Mesothelial cell of epicardium (in vitro differentiated cells): ENCODE results near the gene KCNQ2. TPM values are rescaled to one million over a fixed set of nuclear protein-coding genes. Genes with fewer than 3 reads are reported as not detected.

ENCODE experiments used
- DNase-seq, 2 experiments: peaks; one replicate each; pipeline ENCODE4 v3.0.0; 2021; ENCODE audit warnings: low spot score in 2 of 2; ENCODE audit not compliant: unreplicated experiment in 2 of 2
- H3K27ac Mint-ChIP-seq: 2 replicates; pipeline ENCODE4 v1.8.0; 2021; ENCODE audit warnings: mixed read lengths
- H3K27me3 Mint-ChIP-seq: 2 replicates; pipeline ENCODE4 v1.8.0; 2021; ENCODE audit warnings: low read depth, mixed read lengths
- H3K36me3 Mint-ChIP-seq: 2 replicates; pipeline ENCODE4 v1.8.0; 2021; ENCODE audit warnings: mixed read lengths
- H3K4me1 Mint-ChIP-seq: 2 replicates; pipeline ENCODE4 v1.8.0; 2021; ENCODE audit warnings: mixed read lengths
- H3K4me3 Mint-ChIP-seq: 2 replicates; pipeline ENCODE4 v1.8.0; 2021; ENCODE audit warnings: mild to moderate bottlenecking, moderate library complexity, mixed read lengths
- H3K9me3 Mint-ChIP-seq: 2 replicates; pipeline ENCODE4 v1.8.0; 2021; ENCODE audit warnings: mixed read lengths
- CTCF ChIP-seq: fragments of 200-600 bp; sonication (generic); IDR thresholded peaks from one replicate; pipeline ENCODE4 v1.5.0; 2021; ENCODE audit warnings: antibody characterized with exemption; ENCODE audit not compliant: unreplicated experiment
- total RNA-seq: library from RNA; stranded (reverse); gene quantifications from 3 replicates; pipeline ENCODE4 v1.2.1, GENCODE V29; 2021

The KCNQ2 gene
- total RNA-seq, 1 donor from 2014 or later: 11.8 TPM

GRCh38 chr20:63454731-63455567 is 17.5 kb downstream of the KCNQ2 start:
- Mint-ChIP-seq H3K4me3 (no peak overlapping the region), H3K4me1 (peaks cover 14% of the 10 kb centered on the region), H3K36me3 (no peaks in the 10 kb centered on the region), H3K27me3 (peaks cover 37% of the 10 kb centered on the region), H3K9me3 (no peaks in the 10 kb centered on the region), H3K27ac (no peak overlapping the region)
- DNase-seq: no peak
- no peak for TF ChIP-seq CTCF

DNA sequence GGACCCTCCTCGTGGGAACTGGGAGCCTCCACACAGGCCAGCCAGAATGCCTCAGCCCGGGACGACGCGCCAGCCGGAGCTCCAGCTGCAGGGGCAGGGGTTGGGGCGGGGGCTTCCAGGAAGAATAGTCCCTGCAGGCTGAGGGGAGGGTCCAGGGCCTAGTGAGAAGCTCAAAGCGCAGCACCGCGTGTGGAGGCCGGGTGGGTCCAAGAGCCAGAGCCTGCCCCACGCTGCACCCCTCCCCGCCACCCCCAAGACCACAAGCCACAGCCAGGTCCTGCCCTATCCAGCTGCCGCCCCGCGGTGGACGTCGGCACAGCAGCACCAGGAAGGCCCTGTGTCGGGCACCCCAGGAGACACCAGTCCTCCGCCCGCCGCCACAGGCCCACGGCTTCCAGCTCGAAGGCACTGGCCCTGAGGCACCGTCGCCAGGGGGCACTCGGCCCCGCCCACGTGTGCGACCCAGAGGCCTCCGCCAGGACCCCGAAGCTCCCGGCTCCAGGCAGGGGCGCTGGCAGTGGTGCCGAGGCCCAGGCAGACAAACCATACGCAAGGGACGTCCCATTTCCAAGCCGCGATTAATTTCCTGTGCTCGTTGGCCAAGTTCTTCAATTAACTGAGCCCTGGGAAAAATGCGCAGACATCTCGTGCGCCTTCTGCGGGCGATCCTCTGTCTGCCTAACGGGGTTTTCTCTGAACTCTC is 19.5 kb downstream of the KCNQ2 start:
- H3K9me3 Mint-ChIP-seq: no peaks in the 10 kb centered on the region
- H3K36me3 Mint-ChIP-seq: no peaks in the 10 kb centered on the region
- no peak for DNase-seq
- peaks cover 14% of the 10 kb centered on the region for H3K4me1 Mint-ChIP-seq
- H3K27me3 Mint-ChIP-seq: peaks cover 40% of the 10 kb centered on the region
- no peak overlapping the region for H3K27ac Mint-ChIP-seq
- no peak overlapping the region for H3K4me3 Mint-ChIP-seq
- no peak for TF ChIP-seq CTCF

DNA sequence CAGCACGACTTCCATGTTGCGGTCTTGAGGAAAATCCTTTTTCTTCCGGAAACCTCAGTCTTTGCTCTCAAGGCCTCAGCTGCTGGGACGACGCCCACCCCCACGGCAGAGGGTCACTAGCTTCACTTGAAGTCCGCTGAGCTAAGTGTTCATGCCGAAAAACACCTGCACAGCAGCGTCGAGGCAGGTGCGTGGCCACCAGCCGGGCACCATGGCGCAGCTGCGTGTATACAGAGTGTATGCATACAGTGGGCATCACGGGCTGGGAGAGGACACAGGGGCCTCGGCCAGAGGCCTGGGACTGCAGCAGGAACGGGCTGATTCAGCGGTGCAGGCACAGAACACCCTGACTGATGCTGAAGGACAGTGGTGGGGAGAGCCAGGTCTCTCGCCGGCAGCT is 20.1 kb downstream of the KCNQ2 start:
- TF ChIP-seq CTCF: no peak
- Mint-ChIP-seq H3K4me1 (peaks cover 18% of the 10 kb centered on the region), H3K27ac (no peak overlapping the region)

GRCh38 chr20:63451821-63452220 is 20.6 kb downstream of the KCNQ2 start:
- Mint-ChIP-seq H3K27ac (no peak overlapping the region), H3K36me3 (no peaks in the 10 kb centered on the region), H3K4me3 (no peak overlapping the region), H3K4me1 (peaks cover 20% of the 10 kb centered on the region), H3K9me3 (no peaks in the 10 kb centered on the region), H3K27me3 (peaks cover 48% of the 10 kb centered on the region)
- no peak for DNase-seq
- TF ChIP-seq CTCF: no peak

More for the DNA sequence above, 20.1 kb downstream of the KCNQ2 start:
- DNase-seq: no peak
- H3K4me3 Mint-ChIP-seq: no peak overlapping the region
- H3K9me3 Mint-ChIP-seq: no peaks in the 10 kb centered on the region
- no peaks in the 10 kb centered on the region for H3K36me3 Mint-ChIP-seq
- peaks cover 44% of the 10 kb centered on the region for H3K27me3 Mint-ChIP-seq

- Mint-ChIP-seq H3K4me1 (peaks cover 18% of the 10 kb centered on the region), H3K4me3 (no peak overlapping the region), H3K9me3 (no peaks in the 10 kb centered on the region), H3K27me3 (peaks cover 40% of the 10 kb centered on the region), H3K36me3 (no peaks in the 10 kb centered on the region), H3K27ac (no peak overlapping the region)
- TF ChIP-seq CTCF: no peak
- no peak for DNase-seq
Measured at GRCh38 chr20:63449796-63450730, 22.4 kb downstream of the KCNQ2 start.
